HG03159 (cell line): ENCODE results near the gene SOX6.

Source experiments
- ATAC-seq: cut with Tn5 transposase; IDR thresholded peaks from one replicate; pipeline ENCODE4 v1.9.1; 2021; ENCODE audit warnings: mild to moderate bottlenecking, moderate library complexity; ENCODE audit not compliant: unreplicated experiment

Gene SOX6

GRCh38 chr11:16365581-16366228 is 9.4 kb upstream of the SOX6 start:
- no peak for ATAC-seq

- ATAC-seq, result no peak
Observed at GRCh38 chr11:16364254-16364653, 7.9 kb upstream of the SOX6 start.

- ATAC-seq, result no peak
Observed at GRCh38 chr11:16363706-16364105, 7.4 kb upstream of the SOX6 start.

GRCh38 chr11:16361108-16361865 is 4.9 kb upstream of the SOX6 start:
- no peak for ATAC-seq

- ATAC-seq, result no peak
Observed at GRCh38 chr11:16359369-16359768, 3.0 kb upstream of the SOX6 start.

GRCh38 chr11:16358726-16359125 is 2.4 kb upstream of the SOX6 start:
- no peak for ATAC-seq

- ATAC-seq, result no peak
Observed at GRCh38 chr11:16357775-16358174, 1.4 kb upstream of the SOX6 start.

- ATAC-seq, result no peak
Observed at GRCh38 chr11:16356761-16357393, 531 bp upstream of the SOX6 start.

GRCh38 chr11:16352707-16353106 is 3.6 kb downstream of the SOX6 start:
- ATAC-seq, result no peak

GRCh38 chr11:16350125-16350524 is 6.2 kb downstream of the SOX6 start:
- no peak for ATAC-seq

- ATAC-seq, result no peak
Observed at GRCh38 chr11:16347928-16348685, 8.2 kb downstream of the SOX6 start.

GRCh38 chr11:16346975-16347374 is 9.4 kb downstream of the SOX6 start:
- ATAC-seq, result no peak

- no peak for ATAC-seq
Observed at GRCh38 chr11:16341853-16342252, 14.5 kb downstream of the SOX6 start.

GRCh38 chr11:16338393-16338792 is 18.0 kb downstream of the SOX6 start:
- ATAC-seq, result no peak

- no peak for ATAC-seq
Observed at GRCh38 chr11:16337421-16338213, 18.7 kb downstream of the SOX6 start.

- no peak for ATAC-seq
Observed at GRCh38 chr11:16336721-16337120, 19.6 kb downstream of the SOX6 start.

- ATAC-seq, result no peak
Observed at GRCh38 chr11:16336204-16336603, 20.1 kb downstream of the SOX6 start.

GRCh38 chr11:16335236-16335962 is 20.9 kb downstream of the SOX6 start:
- no peak for ATAC-seq

- ATAC-seq, result no peak
Observed at GRCh38 chr11:16326679-16327297, 29.6 kb downstream of the SOX6 start.
